Thyroid gland (tissue), 4 donors: ENCODE data around the gene ERC1. TPM values are rescaled to one million over a fixed set of nuclear protein-coding genes. Genes with fewer than 3 reads are reported as not detected.

ENCODE experiments used
- DNase-seq, 2 donors: peaks; one replicate each; pipeline ENCODE4 v3.0.0-alpha.2; 2019
- H3K27ac ChIP-seq, 3 donors: fragments of 200-600 bp; sonication (generic); 1 replicate in 2 of 3; 2 replicates in 1 of 3; pipeline ENCODE4 v1.5.1; 2016 to 2019; ENCODE audit warnings: mild to moderate bottlenecking in 1 of 3, moderate library complexity in 1 of 3
- H3K27me3 ChIP-seq: fragments of 200-600 bp; sonication (generic); one replicate; pipeline ENCODE4 v1.5.1; 2019
- H3K36me3 ChIP-seq, 2 donors: fragments of 200-600 bp; sonication (generic); one replicate each; pipeline ENCODE4 v1.5.1; 2016 to 2019
- H3K4me1 ChIP-seq, 2 donors: fragments of 200-600 bp; sonication (generic); one replicate each; pipeline ENCODE4 v1.5.1; 2017 to 2019
- H3K4me3 ChIP-seq, 3 donors: fragments of 200-600 bp; sonication (generic); replicated peaks in 1 of 3; 1 replicate in 2 of 3; 2 replicates in 1 of 3; pipeline ENCODE4 v1.5.1; 2016; ENCODE audit warnings: mild to moderate bottlenecking in 1 of 3
- H3K9me3 ChIP-seq: fragments of 200-600 bp; sonication (generic); one replicate; pipeline ENCODE4 v1.5.1; 2017
- POLR2A ChIP-seq, 2 donors: fragments of 450-650 bp; IDR thresholded peaks; one replicate each; pipeline ENCODE4 v1.6.1; 2017; ENCODE audit warnings: antibody characterized with exemption in 2 of 2, mild to moderate bottlenecking in 2 of 2, moderate library complexity in 1 of 2
- WGBS, 2 donors: methylation state at CpG; one replicate each; pipeline ENCODE4 v1.1.5; 2017; 5-methylcytosine and 5-hydroxymethylcytosine counted together
- intact Hi-C: fragments of 100-400 bp; cut with DNase I; formaldehyde crosslinking; loops from one replicate; pipeline ENCODE4 v1.15.1; 2023
- total RNA-seq, 4 donors: library from RNA; depleted of rRNA; stranded (reverse); fragments of >200 nt; gene quantifications; one replicate each; pipeline ENCODE4 v1.2.3, GENCODE V29; 2016
- TF ChIP-seq, protein P1 (sequence below), 6 experiments: fragments of 200-600 bp in 3 of 6; fragments of 450-650 bp in 3 of 6; sonication (generic) in 3 of 6; IDR thresholded peaks; one replicate each; pipeline ENCODE4 v1.5.1; 2016 to 2019; ENCODE audit warnings: antibody characterized with exemption in 6 of 6, mild to moderate bottlenecking in 2 of 6, inconsistent platforms in 1 of 6, moderate library complexity in 1 of 6

ERC1 gene
- total RNA-seq, 4 donors from 2014 or later, result 39.8 to 84.2 (median 75.8) TPM

DNA sequence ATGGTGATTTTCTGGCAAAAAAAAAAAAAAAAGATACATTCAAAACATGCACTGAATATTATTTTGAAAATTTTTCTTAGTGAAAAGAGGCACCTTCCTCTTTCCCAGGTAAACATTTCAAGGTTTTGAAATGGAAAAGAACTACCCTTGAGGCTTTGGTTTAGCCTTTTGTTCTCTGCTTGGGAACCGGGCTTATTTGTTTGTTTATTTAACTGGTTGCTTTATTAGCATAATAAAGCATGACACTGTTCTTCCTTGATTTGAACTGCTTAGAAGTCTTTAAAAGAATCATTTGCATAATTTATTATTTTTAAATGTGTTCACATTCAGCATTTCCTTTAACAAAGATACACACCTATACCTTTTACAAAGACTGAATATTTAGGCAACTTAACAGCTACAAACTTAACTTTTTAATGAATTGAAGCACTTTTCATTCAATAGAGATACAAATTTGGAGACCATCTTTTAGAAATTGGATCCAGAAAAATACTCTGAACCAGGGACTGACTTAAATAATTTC lies 428.9 kb downstream of the ERC1 start:
- no peaks in the 10 kb centered on the region for H3K27me3 ChIP-seq
- no peak for DNase-seq
- intact Hi-C loops, result no loop called here
- H3K9me3 ChIP-seq, result no peaks in the 10 kb centered on the region
- no peak for TF ChIP-seq POLR2A (IDR thresholded peaks at IDR 0.05)
- TF ChIP-seq, protein P1, sequence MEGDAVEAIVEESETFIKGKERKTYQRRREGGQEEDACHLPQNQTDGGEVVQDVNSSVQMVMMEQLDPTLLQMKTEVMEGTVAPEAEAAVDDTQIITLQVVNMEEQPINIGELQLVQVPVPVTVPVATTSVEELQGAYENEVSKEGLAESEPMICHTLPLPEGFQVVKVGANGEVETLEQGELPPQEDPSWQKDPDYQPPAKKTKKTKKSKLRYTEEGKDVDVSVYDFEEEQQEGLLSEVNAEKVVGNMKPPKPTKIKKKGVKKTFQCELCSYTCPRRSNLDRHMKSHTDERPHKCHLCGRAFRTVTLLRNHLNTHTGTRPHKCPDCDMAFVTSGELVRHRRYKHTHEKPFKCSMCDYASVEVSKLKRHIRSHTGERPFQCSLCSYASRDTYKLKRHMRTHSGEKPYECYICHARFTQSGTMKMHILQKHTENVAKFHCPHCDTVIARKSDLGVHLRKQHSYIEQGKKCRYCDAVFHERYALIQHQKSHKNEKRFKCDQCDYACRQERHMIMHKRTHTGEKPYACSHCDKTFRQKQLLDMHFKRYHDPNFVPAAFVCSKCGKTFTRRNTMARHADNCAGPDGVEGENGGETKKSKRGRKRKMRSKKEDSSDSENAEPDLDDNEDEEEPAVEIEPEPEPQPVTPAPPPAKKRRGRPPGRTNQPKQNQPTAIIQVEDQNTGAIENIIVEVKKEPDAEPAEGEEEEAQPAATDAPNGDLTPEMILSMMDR (IDR thresholded peaks at IDR 0.05), result no peak
- WGBS, 2 donors, result 73 to 76% methylated on average over 1 of the region's 1 CpG
- no peak overlapping the region for H3K27ac ChIP-seq
- no peaks in the 10 kb centered on the region for H3K4me1 ChIP-seq
- H3K4me3 ChIP-seq, result no peak overlapping the region
- no peaks in the 10 kb centered on the region for H3K36me3 ChIP-seq

DNA sequence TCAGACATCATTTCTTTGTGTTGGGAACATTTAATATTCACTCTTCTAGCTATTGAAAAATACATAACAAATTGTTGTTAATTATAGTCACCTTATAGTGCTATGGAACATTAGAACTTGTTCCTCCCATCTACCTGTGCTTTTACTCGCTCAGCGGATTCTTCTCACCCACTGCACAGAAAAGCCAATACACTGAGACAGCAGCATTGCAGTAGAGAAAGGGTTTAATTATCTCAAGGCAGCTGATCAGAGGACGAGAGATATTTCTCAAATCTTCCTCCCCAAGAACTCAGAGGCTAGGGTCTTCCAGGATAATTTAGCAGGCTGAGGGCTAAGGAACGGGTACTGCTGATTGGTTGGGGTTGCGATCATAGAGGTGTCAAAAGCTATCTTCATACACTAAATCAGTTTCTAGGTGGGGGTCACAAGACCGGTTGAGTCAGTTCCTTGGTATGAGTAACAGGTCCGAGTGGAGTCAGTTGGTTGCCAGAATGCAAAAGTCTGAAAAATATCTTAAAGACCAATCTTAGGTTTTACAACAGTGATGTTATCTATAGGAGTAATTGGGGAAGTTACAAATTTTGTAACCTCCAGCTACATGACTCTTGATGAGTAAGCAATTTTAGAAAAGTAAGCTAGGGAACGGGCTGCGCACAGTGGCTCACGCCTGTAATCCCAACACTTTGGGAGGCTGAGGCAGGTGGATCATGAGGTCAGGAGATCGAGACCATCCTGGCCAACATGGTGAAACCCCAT lies 430.2 kb downstream of the ERC1 start:
- intact Hi-C loops, result no loop called here
- H3K27ac ChIP-seq, result no peak overlapping the region
- WGBS, 2 donors, result 98% methylated on average over 11 of the region's 11 CpGs
- no peaks in the 10 kb centered on the region for H3K27me3 ChIP-seq
- H3K4me1 ChIP-seq, result no peaks in the 10 kb centered on the region
- TF ChIP-seq POLR2A (IDR thresholded peaks at IDR 0.05), result no peak
- TF ChIP-seq, protein P1 (IDR thresholded peaks at IDR 0.05), result no peak
- DNase-seq, result no peak
- no peaks in the 10 kb centered on the region for H3K9me3 ChIP-seq
- H3K4me3 ChIP-seq, result no peak overlapping the region
- no peaks in the 10 kb centered on the region for H3K36me3 ChIP-seq

DNA sequence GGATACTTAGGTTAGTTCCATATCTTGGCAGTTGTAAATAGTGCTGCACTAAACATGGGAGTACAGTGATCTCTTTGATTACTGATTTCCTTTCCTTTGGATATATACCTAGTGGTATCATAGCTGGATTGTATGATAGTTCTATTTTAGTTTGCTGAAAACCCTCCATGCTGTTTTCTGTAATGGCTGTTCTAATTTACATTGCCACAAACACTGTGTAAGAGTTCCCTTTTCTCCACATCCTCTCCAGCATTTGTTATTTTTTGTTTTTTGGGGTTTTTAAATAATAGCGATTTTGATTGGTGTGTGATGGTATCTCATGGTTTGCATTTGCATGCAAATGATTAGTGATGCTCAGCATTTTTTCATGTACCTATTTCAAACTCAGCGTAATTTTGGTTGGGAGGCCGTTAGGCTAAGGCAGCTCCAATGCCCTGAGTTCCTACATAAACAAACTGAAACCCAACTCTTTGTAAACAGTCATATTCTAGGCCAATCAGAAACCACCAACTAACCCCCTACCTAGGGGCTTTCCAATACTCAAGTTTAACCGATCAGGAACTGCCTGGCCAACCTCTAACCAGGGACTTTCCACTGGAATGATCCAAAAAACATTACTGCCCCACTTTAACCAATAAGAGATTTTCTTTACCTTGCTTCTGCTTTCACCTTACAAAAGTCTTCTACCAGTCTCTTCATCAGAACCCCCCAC lies 431.7 kb downstream of the ERC1 start:
- no peaks in the 10 kb centered on the region for H3K9me3 ChIP-seq
- H3K27ac ChIP-seq, result no peak overlapping the region
- no peaks in the 10 kb centered on the region for H3K36me3 ChIP-seq
- no peak for TF ChIP-seq POLR2A (IDR thresholded peaks at IDR 0.05)
- TF ChIP-seq, protein P1 (IDR thresholded peaks at IDR 0.05), result no peak
- no peaks in the 10 kb centered on the region for H3K4me1 ChIP-seq
- WGBS, 2 donors, result 82 to 94% methylated on average over 4 of the region's 4 CpGs
- H3K27me3 ChIP-seq, result no peaks in the 10 kb centered on the region
- H3K4me3 ChIP-seq, result no peak overlapping the region
- DNase-seq, result no peak
- intact Hi-C loops, result no loop called here

DNA sequence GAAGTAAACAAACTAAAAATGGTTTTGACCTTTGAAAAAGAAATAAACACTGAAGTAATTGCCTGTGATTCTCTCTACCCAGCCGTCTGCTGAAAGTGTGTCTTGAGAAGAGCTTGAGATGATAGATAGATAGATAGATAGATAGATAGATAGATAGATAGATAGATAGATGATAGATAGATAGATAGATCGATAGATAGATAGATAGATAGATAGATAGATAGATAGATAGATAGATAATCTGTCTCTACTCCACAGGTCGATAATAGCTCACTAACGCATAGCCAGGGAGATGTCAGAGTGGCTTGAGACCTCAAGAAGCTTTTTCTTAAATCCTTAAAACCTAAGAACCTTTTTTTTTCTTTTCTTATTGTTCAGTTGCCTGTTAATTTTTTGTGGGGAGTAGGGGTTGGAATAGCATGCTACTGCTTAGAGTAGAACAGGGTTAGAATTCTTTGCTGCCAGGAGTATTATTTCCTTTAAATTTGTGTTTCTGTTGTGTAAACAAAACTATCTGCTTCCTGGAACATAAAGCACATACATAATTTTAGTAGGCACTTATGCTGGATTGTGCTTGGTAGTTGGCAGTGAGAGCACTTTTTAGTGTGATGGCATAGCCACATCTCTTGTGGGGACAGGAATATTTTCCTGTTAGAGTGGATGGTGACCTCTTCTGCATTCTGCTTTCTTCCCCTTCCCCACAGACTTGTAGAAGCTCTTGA lies 433.8 kb downstream of the ERC1 start:
- Histone ChIP-seq H3K27ac (no peak overlapping the region), H3K27me3 (no peaks in the 10 kb centered on the region), H3K4me3 (no peak overlapping the region), H3K4me1 (no peaks in the 10 kb centered on the region), H3K36me3 (no peaks in the 10 kb centered on the region), H3K9me3 (no peaks in the 10 kb centered on the region)
- TF ChIP-seq, protein P1 (IDR thresholded peaks at IDR 0.05), result no peak
- no peak for TF ChIP-seq POLR2A (IDR thresholded peaks at IDR 0.05)
- WGBS, 2 donors, result 81 to 84% methylated on average over 4 of the region's 4 CpGs
- no peak for DNase-seq
- intact Hi-C loops, result no loop called here
